COR-L47 (cell line): ENCODE data around the gene LRRIQ4.

Source experiments
- DNase-seq: peaks from one replicate; lab custom pipeline; 2025; lab: John Stamatoyannopoulos, UW

The LRRIQ4 gene

GRCh38 chr3:169809230-169809795 is 3.4 kb upstream of the LRRIQ4 start:
- no peak for DNase-seq

GRCh38 chr3:169811631-169812331 is 889 bp upstream of the LRRIQ4 start:
- peak; percentile 72 for DNase-seq

GRCh38 chr3:169813278-169813677 is 608 bp downstream of the LRRIQ4 start:
- DNase-seq: no peak

GRCh38 chr3:169813757-169814517 is 1.3 kb downstream of the LRRIQ4 start:
- peak; percentile 94 for DNase-seq

GRCh38 chr3:169815590-169816150 is 3.0 kb downstream of the LRRIQ4 start:
- DNase-seq: no peak

- DNase-seq: no peak
Measured at GRCh38 chr3:169818316-169818715, 5.6 kb downstream of the LRRIQ4 start.

- DNase-seq: no peak
Measured at GRCh38 chr3:169822091-169822490, 9.4 kb downstream of the LRRIQ4 start.

- DNase-seq: no peak
Measured at GRCh38 chr3:169822540-169822939, 9.9 kb downstream of the LRRIQ4 start.

- DNase-seq: no peak
Measured at GRCh38 chr3:169822983-169823382, 10.3 kb downstream of the LRRIQ4 start.

- no peak for DNase-seq
Measured at GRCh38 chr3:169825316-169825715, 12.6 kb downstream of the LRRIQ4 start.

GRCh38 chr3:169827712-169828111 is 15.0 kb downstream of the LRRIQ4 start:
- no peak for DNase-seq

- DNase-seq: no peak
Measured at GRCh38 chr3:169835533-169835932, 22.9 kb downstream of the LRRIQ4 start.

- DNase-seq: no peak
Measured at GRCh38 chr3:169836078-169836941, 23.6 kb downstream of the LRRIQ4 start.

GRCh38 chr3:169836942-169837275 is 24.2 kb downstream of the LRRIQ4 start:
- DNase-seq: no peak

GRCh38 chr3:169838511-169839030 is 25.9 kb downstream of the LRRIQ4 start:
- DNase-seq: no peak

- no peak for DNase-seq
Measured at GRCh38 chr3:169841171-169841570, 28.5 kb downstream of the LRRIQ4 start.

GRCh38 chr3:169842960-169843359 is 30.3 kb downstream of the LRRIQ4 start:
- DNase-seq: no peak

GRCh38 chr3:169846458-169847193 is 34.0 kb downstream of the LRRIQ4 start:
- no peak for DNase-seq

GRCh38 chr3:169847896-169848295 is 35.2 kb downstream of the LRRIQ4 start:
- peak; percentile 95 for DNase-seq

- no peak for DNase-seq
Measured at GRCh38 chr3:169848741-169849140, 36.1 kb downstream of the LRRIQ4 start.

- no peak for DNase-seq
Measured at GRCh38 chr3:169850618-169851017, 37.9 kb downstream of the LRRIQ4 start.
